Right forelimb (tissue), 1 donor: ENCODE data around the gene GADD45A.
"Not testable (repeated sequence)": the region's sequence is repeated elsewhere in the genome, so short reads cannot be mapped to it uniquely, and the experiment has no call there.

Experiments used
- DNase-seq: peaks from one replicate; pipeline ENCODE4 v3.0.0-alpha.2; 2018

Gene GADD45A

GRCh38 chr1:67685067-67685557, at the start of gene GADD45A:
TSS of gene GADD45A (plus strand) at chr1:67685201. CDS start at chr1:67685495, 294 bp downstream.
- DNase-seq, result peak; percentile 97

GRCh38 chr1:67636146-67636545, 48.9 kb upstream of the GADD45A start:
- no peak for DNase-seq

- no peak for DNase-seq
Observed at GRCh38 chr1:67639361-67639760, 45.6 kb upstream of the GADD45A start.

GRCh38 chr1:67642629-67643028, 42.4 kb upstream of the GADD45A start:
- no peak for DNase-seq

GRCh38 chr1:67644566-67644965, 40.4 kb upstream of the GADD45A start:
- no peak for DNase-seq

GRCh38 chr1:67645495-67646144, 39.4 kb upstream of the GADD45A start:
- no peak for DNase-seq

GRCh38 chr1:67646145-67647035, 38.6 kb upstream of the GADD45A start:
- no peak for DNase-seq

GRCh38 chr1:67647036-67647798, 37.8 kb upstream of the GADD45A start:
- DNase-seq, result no peak

- no peak for DNase-seq
Observed at GRCh38 chr1:67647814-67648358, 37.1 kb upstream of the GADD45A start.

- DNase-seq, result no peak
Observed at GRCh38 chr1:67648582-67649326, 36.2 kb upstream of the GADD45A start.

GRCh38 chr1:67650061-67650460, 34.9 kb upstream of the GADD45A start:
- DNase-seq, result no peak

- DNase-seq, result no peak
Observed at GRCh38 chr1:67651031-67651430, 34.0 kb upstream of the GADD45A start.

- no peak for DNase-seq
Observed at GRCh38 chr1:67652800-67653199, 32.2 kb upstream of the GADD45A start.

- no peak for DNase-seq
Observed at GRCh38 chr1:67653304-67653703, 31.7 kb upstream of the GADD45A start.

GRCh38 chr1:67655581-67655980, 29.4 kb upstream of the GADD45A start:
- no peak for DNase-seq

- DNase-seq, result not testable (repeated sequence)
Observed at GRCh38 chr1:67657152-67657551, 27.8 kb upstream of the GADD45A start.

GRCh38 chr1:67659229-67659628, 25.8 kb upstream of the GADD45A start:
- DNase-seq, result no peak

- DNase-seq, result no peak
Observed at GRCh38 chr1:67662884-67663283, 22.1 kb upstream of the GADD45A start.

GRCh38 chr1:67664048-67664447, 21.0 kb upstream of the GADD45A start:
- DNase-seq, result no peak

- DNase-seq, result not testable (repeated sequence)
Observed at GRCh38 chr1:67665307-67665706, 19.7 kb upstream of the GADD45A start.

GRCh38 chr1:67666636-67667035, 18.4 kb upstream of the GADD45A start:
- DNase-seq, result no peak

GRCh38 chr1:67668660-67669059, 16.3 kb upstream of the GADD45A start:
- DNase-seq, result no peak
